K562 (cell line): Measurements from ENCODE around the gene BAD. TPM values are rescaled to one million over a fixed set of nuclear protein-coding genes. Genes with fewer than 3 reads are reported as not detected.

Source experiments
- BCOR ChIP-seq: fragments of 450-650 bp; IDR thresholded peaks from 2 replicates; pipeline ENCODE4 v1.6.1; 2016
- DMBX1 ChIP-seq: fragments of 250-450 bp; sonication (Bioruptor Pico); IDR thresholded peaks from 2 replicates; pipeline ENCODE4 v1.8.0; 2022; ENCODE audit warnings: inconsistent platforms, mild to moderate bottlenecking, moderate library complexity, borderline replicate concordance
- MAZ ChIP-seq, 2 experiments: fragments of 450-650 bp in 1 of 2; sonication (generic) in 1 of 2; formaldehyde crosslinking; IDR thresholded peaks in 1 of 2; conservative IDR thresholded peaks in 1 of 2; 2 replicates each; pipeline versions ENCODE4 v1.4.0 to v1.5.0; 2020; ENCODE audit warnings: mild to moderate bottlenecking in 1 of 2, missing genetic modification reagents in 1 of 2
- MTA2 ChIP-seq: fragments of 450-650 bp; IDR thresholded peaks from 2 replicates; pipeline ENCODE4 v1.6.1; 2016; ENCODE audit warnings: low read depth
- MYC ChIP-seq, 2 experiments: fragments of 250-450 bp in 1 of 2; sonication (Bioruptor Pico) in 1 of 2; IDR thresholded peaks; 2 replicates each; pipeline versions ENCODE4 v1.5.1 to v1.6.1; 2012 to 2021; ENCODE audit warnings: low read depth in 2 of 2, borderline replicate concordance in 1 of 2, improper control_type of control experiment in 1 of 2, low read length in 1 of 2, mild to moderate bottlenecking in 1 of 2, moderate library complexity in 1 of 2
- NR2C1 ChIP-seq, 2 experiments: fragments of 450-650 bp; IDR thresholded peaks; 2 replicates each; pipeline ENCODE4 v1.6.1; 2017; ENCODE audit warnings: mild to moderate bottlenecking in 2 of 2, antibody characterized with exemption in 1 of 2, inconsistent platforms in 1 of 2, missing compliant biosample characterization in 1 of 2, missing genetic modification characterization in 1 of 2
- TBP ChIP-seq: optimal IDR thresholded peaks from 2 replicates; pipeline ENCODE3; 2011; ENCODE audit warnings: low read depth, low read length, improper control_type of control experiment
- ZBTB2 ChIP-seq: fragments of 450-650 bp; IDR thresholded peaks from 2 replicates; pipeline ENCODE4 v1.6.1; 2016; ENCODE audit warnings: antibody characterized with exemption
- polyA plus RNA-seq, 8 experiments: library from polyadenylated mRNA; depleted of rRNA in 4 of 8; stranded (reverse) in 5 of 8; unstranded in 3 of 8; fragments of >200 nt; fragmentation: Nextera tagmentation in 2 of 8; fragmentation: Illumina TruSeq in 1 of 8; extraction: Ambion mirVana in 2 of 8; extraction: Trizol in 1 of 8; gene quantifications; 2 replicates each; pipeline versions ENCODE4 v1.2.1 to v1.2.3, GENCODE V29; 2011 to 2014; ENCODE audit warnings: inconsistent platforms in 1 of 8, missing spikeins in 1 of 8
- total RNA-seq, 7 experiments: library from RNA; depleted of rRNA in 6 of 7; stranded (reverse); fragments of >200 nt in 6 of 7; fragmentation: Illumina TruSeq in 2 of 7; extraction: Trizol in 2 of 7; gene quantifications; 2 replicates each; pipeline versions ENCODE4 v1.2.1 to v1.2.3, GENCODE V29; 2011 to 2021; ENCODE audit warnings: low replicate concordance in 1 of 7
- TF ChIP-seq, protein P1 (sequence below): fragments of 450-650 bp; IDR thresholded peaks from 2 replicates; pipeline ENCODE4 v1.6.1; 2016; ENCODE audit warnings: low read depth
- TF ChIP-seq, protein P2 (sequence below): fragments of 250-450 bp; sonication (Bioruptor Pico); IDR thresholded peaks from 2 replicates; pipeline ENCODE4 v1.5.0; 2021; ENCODE audit warnings: mild to moderate bottlenecking, borderline replicate concordance

BAD gene
- total and polyA plus RNA-seq, 9 of the 15 experiments (the other 6 are each of a cell fraction or from before 2014, with no cell fraction given) = 0.61 to 45.6 (median 11.8) TPM

- peak; percentile 91 for TF ChIP-seq ZBTB2
- TF ChIP-seq DMBX1 (CRISPR knock-in tag) = peak; percentile 71
- TF ChIP-seq MYC (IDR thresholded peaks at IDR 0.05; ENCODE audit: low read depth, low read length) = peak; percentile 70
- 0 out of 2 replicates have a peak, but pooled peaks have one; percentile 34 for TF ChIP-seq MYC (CRISPR knock-in tag; IDR thresholded peaks at IDR 0.05; ENCODE audit: borderline replicate concordance, low read depth)
- TF ChIP-seq MTA2 = peak; percentile 56
- TF ChIP-seq MAZ (CRISPR knock-in tag; conservative IDR thresholded peaks at IDR 0.05 in 1 of 2, IDR thresholded peaks at IDR 0.05 in 1 of 2) = peak in 1 of 2 experiments; percentile 40; a peak in 1 of 4 replicates
- peak; percentile 77 for TF ChIP-seq NR2C1 (IDR thresholded peaks at IDR 0.05)
- peak; percentile 80; the same call in 1 of the 2 replicates for TF ChIP-seq NR2C1 (tag; IDR thresholded peaks at IDR 0.05)
- TF ChIP-seq BCOR = peak; percentile 79
- TF ChIP-seq, protein P1, sequence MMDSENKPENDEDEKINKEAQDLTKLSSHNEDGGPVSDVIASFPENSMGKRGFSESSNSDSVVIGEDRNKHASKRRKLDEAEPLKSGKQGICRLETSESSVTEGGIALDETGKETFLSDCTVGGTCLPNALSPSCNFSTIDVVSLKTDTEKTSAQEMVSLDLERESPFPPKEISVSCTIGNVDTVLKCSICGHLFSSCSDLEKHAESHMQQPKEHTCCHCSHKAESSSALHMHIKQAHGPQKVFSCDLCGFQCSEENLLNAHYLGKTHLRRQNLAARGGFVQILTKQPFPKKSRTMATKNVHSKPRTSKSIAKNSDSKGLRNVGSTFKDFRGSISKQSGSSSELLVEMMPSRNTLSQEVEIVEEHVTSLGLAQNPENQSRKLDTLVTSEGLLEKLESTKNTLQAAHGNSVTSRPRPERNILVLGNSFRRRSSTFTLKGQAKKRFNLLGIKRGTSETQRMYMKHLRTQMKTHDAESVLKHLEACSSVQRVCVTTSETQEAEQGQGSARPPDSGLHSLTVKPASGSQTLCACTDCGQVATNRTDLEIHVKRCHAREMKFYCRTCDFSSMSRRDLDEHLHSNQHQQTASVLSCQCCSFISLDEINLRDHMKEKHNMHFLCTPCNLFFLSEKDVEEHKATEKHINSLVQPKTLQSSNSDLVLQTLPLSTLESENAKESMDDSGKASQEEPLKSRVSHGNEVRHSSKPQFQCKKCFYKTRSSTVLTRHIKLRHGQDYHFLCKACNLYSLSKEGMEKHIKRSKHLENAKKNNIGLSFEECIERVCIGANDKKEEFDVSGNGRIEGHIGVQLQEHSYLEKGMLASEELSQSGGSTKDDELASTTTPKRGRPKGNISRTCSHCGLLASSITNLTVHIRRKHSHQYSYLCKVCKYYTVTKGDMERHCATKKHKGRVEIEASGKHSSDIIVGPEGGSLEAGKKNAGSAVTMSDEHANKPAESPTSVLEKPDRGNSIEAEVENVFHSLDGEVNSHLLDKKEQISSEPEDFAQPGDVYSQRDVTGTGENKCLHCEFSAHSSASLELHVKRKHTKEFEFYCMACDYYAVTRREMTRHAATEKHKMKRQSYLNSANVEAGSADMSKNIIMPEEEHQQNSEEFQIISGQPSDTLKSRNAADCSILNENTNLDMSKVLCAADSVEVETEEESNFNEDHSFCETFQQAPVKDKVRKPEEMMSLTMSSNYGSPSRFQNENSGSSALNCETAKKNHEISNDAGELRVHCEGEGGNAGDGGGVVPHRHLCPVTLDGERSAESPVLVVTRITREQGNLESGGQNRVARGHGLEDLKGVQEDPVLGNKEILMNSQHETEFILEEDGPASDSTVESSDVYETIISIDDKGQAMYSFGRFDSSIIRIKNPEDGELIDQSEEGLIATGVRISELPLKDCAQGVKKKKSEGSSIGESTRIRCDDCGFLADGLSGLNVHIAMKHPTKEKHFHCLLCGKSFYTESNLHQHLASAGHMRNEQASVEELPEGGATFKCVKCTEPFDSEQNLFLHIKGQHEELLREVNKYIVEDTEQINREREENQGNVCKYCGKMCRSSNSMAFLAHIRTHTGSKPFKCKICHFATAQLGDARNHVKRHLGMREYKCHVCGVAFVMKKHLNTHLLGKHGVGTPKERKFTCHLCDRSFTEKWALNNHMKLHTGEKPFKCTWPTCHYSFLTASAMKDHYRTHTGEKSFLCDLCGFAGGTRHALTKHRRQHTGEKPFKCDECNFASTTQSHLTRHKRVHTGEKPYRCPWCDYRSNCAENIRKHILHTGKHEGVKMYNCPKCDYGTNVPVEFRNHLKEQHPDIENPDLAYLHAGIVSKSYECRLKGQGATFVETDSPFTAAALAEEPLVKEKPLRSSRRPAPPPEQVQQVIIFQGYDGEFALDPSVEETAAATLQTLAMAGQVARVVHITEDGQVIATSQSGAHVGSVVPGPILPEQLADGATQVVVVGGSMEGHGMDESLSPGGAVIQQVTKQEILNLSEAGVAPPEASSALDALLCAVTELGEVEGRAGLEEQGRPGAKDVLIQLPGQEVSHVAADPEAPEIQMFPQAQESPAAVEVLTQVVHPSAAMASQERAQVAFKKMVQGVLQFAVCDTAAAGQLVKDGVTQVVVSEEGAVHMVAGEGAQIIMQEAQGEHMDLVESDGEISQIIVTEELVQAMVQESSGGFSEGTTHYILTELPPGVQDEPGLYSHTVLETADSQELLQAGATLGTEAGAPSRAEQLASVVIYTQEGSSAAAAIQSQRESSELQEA = peak; percentile 44; the same call in 1 of the 2 replicates
- TF ChIP-seq, protein P2, sequence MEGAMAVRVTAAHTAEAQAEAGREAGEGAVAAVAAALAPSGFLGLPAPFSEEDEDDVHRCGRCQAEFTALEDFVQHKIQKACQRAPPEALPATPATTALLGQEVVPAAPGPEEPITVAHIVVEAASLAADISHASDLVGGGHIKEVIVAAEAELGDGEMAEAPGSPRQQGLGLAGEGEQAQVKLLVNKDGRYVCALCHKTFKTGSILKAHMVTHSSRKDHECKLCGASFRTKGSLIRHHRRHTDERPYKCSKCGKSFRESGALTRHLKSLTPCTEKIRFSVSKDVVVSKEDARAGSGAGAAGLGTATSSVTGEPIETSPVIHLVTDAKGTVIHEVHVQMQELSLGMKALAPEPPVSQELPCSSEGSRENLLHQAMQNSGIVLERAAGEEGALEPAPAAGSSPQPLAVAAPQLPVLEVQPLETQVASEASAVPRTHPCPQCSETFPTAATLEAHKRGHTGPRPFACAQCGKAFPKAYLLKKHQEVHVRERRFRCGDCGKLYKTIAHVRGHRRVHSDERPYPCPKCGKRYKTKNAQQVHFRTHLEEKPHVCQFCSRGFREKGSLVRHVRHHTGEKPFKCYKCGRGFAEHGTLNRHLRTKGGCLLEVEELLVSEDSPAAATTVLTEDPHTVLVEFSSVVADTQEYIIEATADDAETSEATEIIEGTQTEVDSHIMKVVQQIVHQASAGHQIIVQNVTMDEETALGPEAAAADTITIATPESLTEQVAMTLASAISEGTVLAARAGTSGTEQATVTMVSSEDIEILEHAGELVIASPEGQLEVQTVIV = no peak
- TF ChIP-seq TBP = peak; percentile 32
These were observed 47.3 kb upstream of the BAD start (continued) for GRCh38 chr11:64331569-64332371.
